ENCODE data around the gene FAF1.

- TF ChIP-seq TAF1 (IDR thresholded peaks at IDR 0.05; ENCODE audit: borderline replicate concordance, low read depth, low read length), result no peak
- no peak for TF ChIP-seq MXI1 (IDR thresholded peaks at IDR 0.05; ENCODE audit: low read depth, low read length)
- TF ChIP-seq CTCF (IDR thresholded peaks at IDR 0.05), result no peak
- TF ChIP-seq POLR2AphosphoS5 (IDR thresholded peaks at IDR 0.05; ENCODE audit: low read depth, low read length), result peak; percentile 45; the same call in 1 of the 2 replicates
Measured at GRCh38 chr1:50603274-50604271, 356.5 kb downstream of the FAF1 start.
